Colonic mucosa (tissue), 4 donors: Measurements from ENCODE around the gene SUPT4H1. TPM values are rescaled to one million over a fixed set of nuclear protein-coding genes. Genes with fewer than 3 reads are reported as not detected.

ENCODE experiments used
- DNase-seq: peaks from one replicate; pipeline ENCODE4 v3.0.0-alpha.2; 2020
- H3K27ac ChIP-seq: fragments of 200-600 bp; one replicate; pipeline ENCODE4 v1.8.0; 2021
- H3K27me3 ChIP-seq: fragments of 200-600 bp; one replicate; pipeline ENCODE4 v1.8.0; 2021
- H3K36me3 ChIP-seq: fragments of 200-600 bp; one replicate; pipeline ENCODE4 v1.8.0; 2021
- H3K4me1 ChIP-seq: fragments of 200-600 bp; one replicate; pipeline ENCODE4 v1.8.0; 2021; ENCODE audit warnings: mild to moderate bottlenecking
- H3K4me3 ChIP-seq: fragments of 200-600 bp; one replicate; pipeline ENCODE4 v1.8.0; 2021
- H3K9ac ChIP-seq, 2 donors: one replicate each; pipeline ENCODE4 v1.7.0; 2013; ENCODE audit warnings: control low read depth in 2 of 2, low read depth in 2 of 2, low read length in 2 of 2
- H3K9me3 ChIP-seq: fragments of 200-600 bp; one replicate; pipeline ENCODE4 v1.8.0; 2021
- CTCF ChIP-seq: fragments of 200-600 bp; IDR thresholded peaks from one replicate; pipeline ENCODE4 v1.8.0; 2022; ENCODE audit warnings: antibody characterized with exemption, mild to moderate bottlenecking
- intact Hi-C: fragments of 100-400 bp; cut with DNase I; formaldehyde crosslinking; loops from one replicate; pipeline ENCODE4 v1.14.1; 2022
- total RNA-seq, 2 donors: library from RNA; stranded (reverse); fragmentation: NEBNext Ultra II Directional in 1 of 2; extraction: Animal tissue kit (Norgen Biotek cat#: 25700) in 1 of 2; gene quantifications; one replicate each; pipeline ENCODE4 v1.2.1, GENCODE V29; 2021
- donor health status: healthy.
- donor health status: DM: no; HTN: no; CAD: no.
- donor health status: DM: no; HTN: no; CAD: no.

SUPT4H1 gene
- total RNA-seq, 2 donors from 2014 or later: 68.7 to 75.3 TPM

- Histone ChIP-seq H3K4me1 (peaks cover 10% of the 10 kb centered on the region), H3K27ac (no peak overlapping the region), H3K36me3 (no peaks in the 10 kb centered on the region), H3K9me3 (no peaks in the 10 kb centered on the region), H3K4me3 (no peak overlapping the region), H3K27me3 (no peaks in the 10 kb centered on the region), H3K9ac (peak overlapping the region in 1 of 2 donors; percentile 14)
- no peak for DNase-seq
- no peak for TF ChIP-seq CTCF
- intact Hi-C loops: loop anchor here (10.0 kb wide), 1 partner anchor 54 kb away; the partner anchor contains the start of gene RNF43
Observed at GRCh38 chr17:58360296-58361063, 8.5 kb upstream of the SUPT4H1 start.

GRCh38 chr17:58358408-58359172 lies 6.6 kb upstream of the SUPT4H1 start:
- no peaks in the 10 kb centered on the region for H3K36me3 ChIP-seq
- intact Hi-C loops: loop anchor here (10.0 kb wide), 1 partner anchor 146 kb away; no protein-coding TSS in a partner anchor
- H3K4me3 ChIP-seq: no peak overlapping the region
- DNase-seq: no peak
- no peak for TF ChIP-seq CTCF
- H3K9ac ChIP-seq: no peak overlapping the region
- H3K27me3 ChIP-seq: no peaks in the 10 kb centered on the region
- H3K4me1 ChIP-seq: no peaks in the 10 kb centered on the region
- no peak overlapping the region for H3K27ac ChIP-seq
- H3K9me3 ChIP-seq: no peaks in the 10 kb centered on the region

- Histone ChIP-seq H3K4me3 (no peak overlapping the region), H3K4me1 (no peaks in the 10 kb centered on the region), H3K9ac (peak overlapping the region in 1 of 2 donors; percentile 1), H3K27me3 (no peaks in the 10 kb centered on the region), H3K36me3 (no peaks in the 10 kb centered on the region), H3K9me3 (no peaks in the 10 kb centered on the region), H3K27ac (no peak overlapping the region)
- intact Hi-C loops: loop anchor here (10.0 kb wide), 1 partner anchor 147 kb away; no protein-coding TSS in a partner anchor
- TF ChIP-seq CTCF: no peak
- DNase-seq: no peak
Observed at GRCh38 chr17:58357312-58358297, 5.6 kb upstream of the SUPT4H1 start.

- no peak for DNase-seq
- no peak for TF ChIP-seq CTCF
- Histone ChIP-seq H3K27me3 (no peaks in the 10 kb centered on the region), H3K36me3 (no peaks in the 10 kb centered on the region), H3K9ac (no peak overlapping the region), H3K27ac (no peak overlapping the region), H3K4me3 (no peak overlapping the region), H3K9me3 (no peaks in the 10 kb centered on the region), H3K4me1 (no peaks in the 10 kb centered on the region)
- intact Hi-C loops: loop anchor here (10.0 kb wide), 1 partner anchor 149 kb away; no protein-coding TSS in a partner anchor
Observed at GRCh38 chr17:58356231-58356630, 4.2 kb upstream of the SUPT4H1 start.
